Measurements from ENCODE around the gene EEF1AKMT1.

DNA sequence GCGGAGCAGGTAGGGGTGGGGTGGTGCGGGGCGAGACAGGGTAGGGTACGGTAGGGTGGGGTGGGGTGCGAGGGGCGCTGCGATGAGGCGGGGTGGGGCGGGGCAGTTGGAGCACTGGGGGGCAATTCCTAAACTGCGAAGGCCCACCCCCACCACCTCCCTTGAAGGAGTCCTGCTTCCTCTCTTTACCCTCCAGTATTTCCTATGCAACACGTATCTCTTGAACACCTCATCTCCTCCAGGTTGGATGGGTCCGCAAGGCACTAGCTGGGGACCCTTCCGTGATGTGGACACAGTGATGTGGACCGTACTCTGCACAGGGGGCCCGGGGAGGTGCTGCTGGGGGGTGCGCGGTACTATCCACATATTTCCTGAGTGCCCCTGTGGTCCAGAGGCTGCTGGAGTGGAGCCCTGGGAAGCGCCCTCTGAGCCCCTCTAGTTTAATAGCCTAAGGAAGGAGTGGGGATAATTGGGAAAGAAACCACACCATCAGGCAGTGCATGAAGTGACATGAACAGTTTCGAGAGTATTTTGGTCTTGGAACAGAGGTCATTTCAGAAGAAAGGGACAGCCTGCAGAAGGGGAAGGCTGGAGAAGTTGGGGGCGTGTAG lies 69.2 kb downstream of the EEF1AKMT1 start:
- no peak for TF ChIP-seq EZH2 (IDR thresholded peaks at IDR 0.05; ENCODE audit: low read depth)
- no peak; the same call in 1 of the 2 replicates for TF ChIP-seq CTCF (conservative IDR thresholded peaks at IDR 0.05)
